Osteoblast (primary cell): ENCODE measurements around the gene PRAMEF17. TPM values are rescaled to one million over a fixed set of nuclear protein-coding genes. Genes with fewer than 3 reads are reported as not detected.
"Not testable (repeated sequence)": the region's sequence is repeated elsewhere in the genome, so short reads cannot be mapped to it uniquely, and the experiment has no call there.

Experiments used
- DNase-seq: peaks from one replicate; pipeline ENCODE4 v3.0.0; 2011; ENCODE audit warnings: low spot score, mixed read lengths; ENCODE audit not compliant: insufficient read length; ENCODE audit errors: missing footprints
- H2AFZ ChIP-seq: 2 replicates; pipeline ENCODE4 v1.6.0; 2011; ENCODE audit warnings: mild to moderate bottlenecking, low read length
- H3K27ac ChIP-seq: 2 replicates; pipeline ENCODE4 v1.5.1; 2011; ENCODE audit warnings: mild to moderate bottlenecking, low read depth, low read length, moderate library complexity
- H3K27me3 ChIP-seq: 2 replicates; pipeline ENCODE4 v1.6.0; 2012; ENCODE audit warnings: mild to moderate bottlenecking, control low read depth, inconsistent platforms, low read length, moderate library complexity; ENCODE audit not compliant: insufficient read depth
- H3K36me3 ChIP-seq: 2 replicates; pipeline ENCODE4 v1.5.1; 2011; ENCODE audit warnings: mild to moderate bottlenecking, low read length, control low read depth, moderate library complexity; ENCODE audit not compliant: insufficient read depth
- H3K4me1 ChIP-seq: 2 replicates; pipeline ENCODE4 v1.5.1; 2011; ENCODE audit warnings: mild to moderate bottlenecking, low read length, control low read depth, moderate library complexity; ENCODE audit not compliant: insufficient read depth
- H3K4me2 ChIP-seq: 2 replicates; pipeline ENCODE4 v1.6.0; 2011; ENCODE audit warnings: mild to moderate bottlenecking, low read length; ENCODE audit not compliant: insufficient read depth
- H3K4me3 ChIP-seq: fragments of 200-600 bp; sonication (generic); 3 replicates; pipeline ENCODE4 v1.5.1; 2012; ENCODE audit warnings: mild to moderate bottlenecking, low read length, inconsistent platforms; ENCODE audit not compliant: insufficient read depth
- H3K79me2 ChIP-seq: 2 replicates; pipeline ENCODE4 v1.6.0; 2012; ENCODE audit warnings: mild to moderate bottlenecking, low read length, control low read depth, inconsistent platforms; ENCODE audit not compliant: insufficient read depth
- H3K9me3 ChIP-seq: 2 replicates; pipeline ENCODE4 v1.5.1; 2011; ENCODE audit warnings: low read depth, low read length, control low read depth
- H4K20me1 ChIP-seq: 2 replicates; pipeline ENCODE4 v1.6.0; 2012; ENCODE audit warnings: mild to moderate bottlenecking, low read length, control low read depth; ENCODE audit not compliant: insufficient read depth
- total RNA-seq: library from RNA; depleted of rRNA; stranded (reverse); fragments of >200 nt; gene quantifications from 2 replicates; pipeline ENCODE4 v1.2.3, GENCODE V29; 2012
- TF ChIP-seq, protein P1 (sequence below): IDR thresholded peaks from 2 replicates; pipeline ENCODE4 v1.5.1; 2011; ENCODE audit warnings: mild to moderate bottlenecking, low read depth, low read length, moderate library complexity; ENCODE audit errors: extremely low read depth

PRAMEF17 gene
- total RNA-seq, 1 donor = not detected

DNA sequence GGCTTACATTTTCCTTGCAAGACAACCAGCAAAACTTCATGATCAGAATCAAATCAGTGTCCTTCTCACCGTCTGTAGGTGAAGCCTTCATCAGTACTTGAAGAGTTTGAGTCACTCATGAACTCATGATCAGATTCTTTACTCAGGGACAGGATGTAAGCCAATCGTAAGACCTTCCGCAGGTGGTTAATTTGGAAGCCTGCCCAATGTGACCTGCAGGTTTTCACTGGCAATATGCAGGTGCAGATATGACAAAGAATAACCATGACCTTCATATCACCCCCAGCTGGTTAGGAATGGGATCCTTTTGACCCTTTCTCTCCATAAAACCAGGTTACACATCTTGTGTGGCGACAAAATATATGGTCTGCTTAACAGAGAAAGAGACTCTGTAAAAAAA is 18.4 kb downstream of the PRAMEF17 start:
- no peaks in the 10 kb centered on the region for H3K4me1 ChIP-seq
- no peaks in the 10 kb centered on the region for H3K27me3 ChIP-seq
- H3K36me3 ChIP-seq = no peaks in the 10 kb centered on the region
- no peak overlapping the region for H3K27ac ChIP-seq
- no peaks in the 10 kb centered on the region for H3K79me2 ChIP-seq
- no peak overlapping the region for H3K4me2 ChIP-seq
- TF ChIP-seq, protein P1, sequence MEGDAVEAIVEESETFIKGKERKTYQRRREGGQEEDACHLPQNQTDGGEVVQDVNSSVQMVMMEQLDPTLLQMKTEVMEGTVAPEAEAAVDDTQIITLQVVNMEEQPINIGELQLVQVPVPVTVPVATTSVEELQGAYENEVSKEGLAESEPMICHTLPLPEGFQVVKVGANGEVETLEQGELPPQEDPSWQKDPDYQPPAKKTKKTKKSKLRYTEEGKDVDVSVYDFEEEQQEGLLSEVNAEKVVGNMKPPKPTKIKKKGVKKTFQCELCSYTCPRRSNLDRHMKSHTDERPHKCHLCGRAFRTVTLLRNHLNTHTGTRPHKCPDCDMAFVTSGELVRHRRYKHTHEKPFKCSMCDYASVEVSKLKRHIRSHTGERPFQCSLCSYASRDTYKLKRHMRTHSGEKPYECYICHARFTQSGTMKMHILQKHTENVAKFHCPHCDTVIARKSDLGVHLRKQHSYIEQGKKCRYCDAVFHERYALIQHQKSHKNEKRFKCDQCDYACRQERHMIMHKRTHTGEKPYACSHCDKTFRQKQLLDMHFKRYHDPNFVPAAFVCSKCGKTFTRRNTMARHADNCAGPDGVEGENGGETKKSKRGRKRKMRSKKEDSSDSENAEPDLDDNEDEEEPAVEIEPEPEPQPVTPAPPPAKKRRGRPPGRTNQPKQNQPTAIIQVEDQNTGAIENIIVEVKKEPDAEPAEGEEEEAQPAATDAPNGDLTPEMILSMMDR = no peak
- no peak overlapping the region for H3K4me3 ChIP-seq
- H4K20me1 ChIP-seq = no peaks in the 10 kb centered on the region
- DNase-seq = no peak
- no peaks in the 10 kb centered on the region for H3K9me3 ChIP-seq
- H2AFZ ChIP-seq = no peak overlapping the region

DNA sequence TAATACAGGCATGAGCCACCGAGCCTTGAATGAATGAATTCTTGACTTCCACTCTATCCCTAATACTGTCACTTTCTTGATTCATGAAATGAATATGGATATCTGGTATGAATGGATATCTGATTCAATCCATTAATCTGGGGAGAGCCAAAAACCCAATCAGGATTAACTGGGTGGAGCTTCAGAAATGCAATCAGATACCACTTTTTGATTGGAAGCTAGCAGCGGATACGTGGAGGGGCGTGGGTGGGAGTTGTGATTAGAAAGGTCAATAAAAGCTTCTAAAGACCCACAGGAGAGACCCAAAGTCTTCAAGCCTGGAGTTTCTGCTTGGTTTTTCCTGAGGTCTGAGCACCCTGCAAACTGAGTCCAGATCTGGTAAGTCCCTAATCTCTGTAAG is 20.7 kb downstream of the PRAMEF17 start, which contains the start of gene PRAMEF20:
TSS of gene PRAMEF20 (plus strand) at position 301 of the 400 bp plus-strand sequence. CDS start 5,905 bp downstream, outside the sequence.
- not testable (repeated sequence) for H3K79me2 ChIP-seq, H3K9me3 ChIP-seq, H3K27ac ChIP-seq, H3K27me3 ChIP-seq, H2AFZ ChIP-seq, H3K36me3 ChIP-seq, H3K4me2 ChIP-seq, DNase-seq, H4K20me1 ChIP-seq, H3K4me1 ChIP-seq, H3K4me3 ChIP-seq

DNA sequence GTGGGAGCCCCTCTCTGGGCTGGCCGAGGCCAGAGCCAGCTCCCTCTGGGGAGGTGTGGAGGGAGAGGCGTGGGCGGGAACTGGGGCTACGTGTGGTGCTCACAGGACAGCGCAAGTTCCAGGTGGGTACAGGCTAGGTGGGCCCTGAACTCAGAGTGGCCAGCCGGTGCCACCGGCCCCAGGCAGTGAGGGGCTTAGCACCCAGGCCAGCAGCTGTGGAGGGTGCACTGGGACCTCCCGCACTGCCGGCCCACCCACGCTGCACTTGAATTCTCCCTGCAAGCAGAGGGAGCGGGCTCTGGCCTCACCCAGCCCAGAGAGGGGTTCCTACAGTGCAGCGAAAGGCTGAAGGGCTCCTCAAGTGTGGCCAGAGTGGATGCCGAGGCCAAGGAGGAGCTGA is 41.1 kb downstream of the PRAMEF17 start:
- TF ChIP-seq, protein P1 = no peak
- no peak overlapping the region for H3K4me2 ChIP-seq
- DNase-seq = peak; percentile 38
- no peak overlapping the region for H2AFZ ChIP-seq
- H3K4me3 ChIP-seq = no peak overlapping the region
- no peaks in the 10 kb centered on the region for H4K20me1 ChIP-seq
- H3K27ac ChIP-seq = no peak overlapping the region
- no peaks in the 10 kb centered on the region for H3K9me3 ChIP-seq
- no peaks in the 10 kb centered on the region for H3K27me3 ChIP-seq
- no peaks in the 10 kb centered on the region for H3K36me3 ChIP-seq
- H3K4me1 ChIP-seq = no peaks in the 10 kb centered on the region
- H3K79me2 ChIP-seq = no peaks in the 10 kb centered on the region

DNA sequence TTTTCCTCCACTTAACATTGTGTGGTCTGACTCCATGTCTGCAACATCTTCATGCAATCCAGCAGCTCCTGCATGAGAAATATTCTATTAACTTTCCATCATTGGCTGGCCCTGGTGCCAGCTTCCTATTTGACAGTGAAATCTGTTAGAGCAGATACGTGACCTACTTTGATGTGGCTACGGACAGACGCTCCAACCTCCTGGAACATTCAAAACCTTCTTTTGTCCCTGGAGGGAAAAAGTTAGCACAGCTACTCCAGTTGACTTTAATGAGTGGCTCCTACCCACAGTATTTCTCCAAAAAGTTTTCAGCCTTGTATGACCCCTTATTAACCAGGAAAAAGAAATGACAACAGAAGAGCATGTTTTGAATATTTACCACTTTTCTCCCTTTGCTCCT is 42.8 kb downstream of the PRAMEF17 start:
- H3K4me2 ChIP-seq = no peak overlapping the region
- no peaks in the 10 kb centered on the region for H4K20me1 ChIP-seq
- no peaks in the 10 kb centered on the region for H3K9me3 ChIP-seq
- H3K36me3 ChIP-seq = no peaks in the 10 kb centered on the region
- no peaks in the 10 kb centered on the region for H3K27me3 ChIP-seq
- peak; percentile 56 for DNase-seq
- H3K27ac ChIP-seq = no peak overlapping the region
- no peaks in the 10 kb centered on the region for H3K79me2 ChIP-seq
- H3K4me3 ChIP-seq = no peak overlapping the region
- TF ChIP-seq, protein P1 = no peak
- H2AFZ ChIP-seq = no peak overlapping the region
- H3K4me1 ChIP-seq = no peaks in the 10 kb centered on the region

DNA sequence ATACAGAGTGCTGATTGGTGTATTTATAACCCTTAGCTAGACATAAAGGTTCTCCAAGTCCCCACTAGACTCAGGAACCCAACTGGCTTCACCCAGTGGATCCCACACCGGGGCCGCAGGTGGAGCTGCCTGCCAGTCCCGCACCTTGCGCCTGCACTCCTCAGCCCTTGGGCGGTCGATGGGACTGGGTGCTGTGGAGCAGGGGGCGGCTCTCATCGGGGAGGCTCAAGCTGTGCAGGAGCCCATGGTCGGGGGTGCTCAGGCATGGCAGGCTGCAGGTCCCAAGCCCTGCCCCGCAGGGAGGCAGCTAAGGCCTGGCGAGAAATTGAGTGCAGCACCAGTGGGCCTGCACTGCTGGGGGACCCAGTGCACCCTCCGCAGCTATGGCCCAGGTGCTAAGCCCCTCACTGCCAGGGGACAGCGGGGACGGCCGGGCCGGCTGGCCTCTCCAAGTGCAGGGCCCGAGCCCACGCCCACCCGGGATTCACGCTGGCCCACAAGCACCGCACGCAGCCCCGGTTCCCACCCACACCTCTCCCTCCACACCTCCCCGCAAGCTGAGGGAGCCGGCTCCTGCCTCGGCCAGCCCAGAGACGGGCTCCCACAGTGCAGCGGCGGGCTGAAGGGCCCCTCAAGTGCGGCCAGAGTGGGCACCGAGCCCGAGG is 44.4 kb downstream of the PRAMEF17 start:
- H2AFZ ChIP-seq, H3K4me1 ChIP-seq, H4K20me1 ChIP-seq, H3K36me3 ChIP-seq, H3K79me2 ChIP-seq, H3K27me3 ChIP-seq, H3K4me2 ChIP-seq, H3K4me3 ChIP-seq, H3K9me3 ChIP-seq, DNase-seq, H3K27ac ChIP-seq: not testable (repeated sequence)
